Measurements from ENCODE around the gene ZBTB26.
"Not testable (repeated sequence)": the region's sequence is repeated elsewhere in the genome, so short reads cannot be mapped to it uniquely, and the experiment has no call there.

The ZBTB26 gene

GRCh38 chr9:122923947-122924346, 7.4 kb downstream of the ZBTB26 start:
- DNase-seq (ENCODE audit: low read depth in 2 of 2) = no peak

- DNase-seq (ENCODE audit: low read depth in 2 of 2) = no peak
Observed at GRCh38 chr9:122922713-122923112, 8.6 kb downstream of the ZBTB26 start.

- DNase-seq (ENCODE audit: low read depth in 2 of 2) = no peak
Observed at GRCh38 chr9:122918310-122918709, 13.0 kb downstream of the ZBTB26 start.

DNA sequence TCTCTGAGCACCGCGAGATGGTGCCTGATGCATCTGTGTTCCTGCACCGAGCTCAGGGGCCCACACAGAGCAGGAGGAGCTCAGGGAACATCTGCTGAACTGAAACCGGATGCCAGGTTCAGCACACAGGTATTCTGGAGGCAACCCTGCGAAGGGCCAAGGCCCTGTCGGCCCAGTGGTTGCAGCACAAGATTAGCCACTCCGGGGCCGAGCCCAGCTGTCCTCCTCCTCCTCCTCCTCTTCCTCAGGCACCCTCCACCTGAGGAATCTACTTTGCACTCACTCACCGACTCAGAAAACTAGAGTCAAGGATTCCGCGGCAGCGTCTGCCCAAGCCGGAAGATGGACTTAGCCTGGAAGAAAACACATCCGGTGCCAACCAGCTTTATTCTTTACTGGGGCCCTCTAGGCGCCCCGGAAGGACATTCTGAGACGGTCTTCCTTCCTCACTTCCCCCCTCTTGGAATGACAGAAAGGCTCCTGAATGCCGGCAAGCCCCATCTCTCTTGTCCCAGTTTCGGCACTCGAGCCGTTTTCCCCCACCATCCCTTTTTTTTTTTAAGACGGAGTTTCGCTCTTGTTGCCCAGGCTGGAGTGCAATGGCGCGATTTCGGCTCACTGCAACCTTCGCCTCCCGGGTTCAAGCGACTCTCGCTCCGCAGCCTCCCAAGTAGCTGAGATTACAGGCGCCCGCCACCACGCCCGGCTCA, 18.2 kb downstream of the ZBTB26 start, which contains the start of gene ZBTB6:
TSS of gene ZBTB6 (minus strand) at position 360 of the 710 bp plus-strand sequence. CDS start 1,251 bp downstream, outside the sequence.
- peak; percentile 51 to 53 for DNase-seq (ENCODE audit: low read depth in 2 of 2)

DNA sequence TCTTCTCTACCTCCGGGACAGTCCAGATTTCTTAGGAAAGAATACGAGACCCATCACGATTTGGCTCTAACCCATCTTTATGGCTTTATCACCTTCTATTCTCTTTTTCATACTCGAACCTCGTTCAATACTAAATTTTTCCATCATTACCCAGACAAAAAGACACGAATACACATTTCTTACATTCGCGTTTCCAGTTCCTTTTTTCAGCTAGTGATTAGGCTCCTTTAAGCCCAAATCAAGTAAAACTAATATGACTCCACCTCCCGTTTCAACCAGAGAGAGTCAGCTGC, 18.7 kb downstream of the ZBTB26 start:
- no peak for DNase-seq (ENCODE audit: low read depth in 2 of 2)

GRCh38 chr9:122906122-122906521, 25.2 kb downstream of the ZBTB26 start:
- DNase-seq (ENCODE audit: low read depth in 2 of 2) = not testable (repeated sequence)

- DNase-seq (ENCODE audit: low read depth in 2 of 2) = peak; percentile 100
Observed at GRCh38 chr9:122904823-122905710, 26.2 kb downstream of the ZBTB26 start, which contains the start of gene RC3H2. TSS of gene RC3H2 (minus strand) at chr9:122905359. CDS start at chr9:122897509, 7,850 bp downstream.

DNA sequence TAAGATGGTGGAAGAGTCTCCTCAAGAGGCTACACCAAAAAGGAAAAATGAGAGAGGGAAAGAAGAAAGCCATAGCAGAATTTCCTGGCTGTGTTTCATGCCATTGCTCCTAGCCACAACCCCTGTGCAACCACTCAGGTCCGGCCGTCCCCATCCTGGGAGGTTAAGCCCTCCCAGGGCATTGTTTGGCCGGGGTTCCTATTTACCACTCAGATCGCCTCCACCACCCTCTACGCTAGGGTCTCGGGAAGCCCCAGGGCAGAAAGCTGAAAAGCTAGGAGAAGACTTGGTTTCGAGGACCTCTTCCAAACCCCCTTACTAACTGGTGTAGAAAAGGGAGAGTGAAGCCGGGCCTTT, 26.9 kb downstream of the ZBTB26 start:
- no peak for DNase-seq (ENCODE audit: low read depth in 2 of 2)

- DNase-seq (ENCODE audit: low read depth in 2 of 2) = no peak
Observed at GRCh38 chr9:122900791-122901190, 30.5 kb downstream of the ZBTB26 start.

DNA sequence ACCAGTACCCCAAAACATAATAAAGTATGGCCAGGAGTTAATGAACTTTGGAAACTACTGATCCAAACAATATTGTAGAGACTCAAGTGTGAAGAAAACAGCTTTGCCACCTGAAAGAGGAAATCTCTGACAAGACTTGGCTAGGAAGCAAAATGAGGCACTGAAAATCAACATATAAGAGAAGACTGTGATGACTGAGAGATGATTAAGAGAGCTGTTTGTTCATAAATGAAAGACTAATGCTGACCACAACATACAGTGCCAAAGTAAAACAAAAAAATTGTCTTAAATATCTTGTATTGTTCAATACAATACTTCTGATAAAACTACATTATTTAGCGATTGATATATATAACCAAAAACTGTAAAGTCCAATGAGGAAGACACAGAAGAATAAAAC, 33.3 kb downstream of the ZBTB26 start:
- DNase-seq (ENCODE audit: low read depth in 2 of 2) = no peak

- no peak for DNase-seq (ENCODE audit: low read depth in 2 of 2)
Observed at GRCh38 chr9:122888480-122888879, 42.8 kb downstream of the ZBTB26 start.

- no peak for DNase-seq (ENCODE audit: low read depth in 2 of 2)
Observed at GRCh38 chr9:122883125-122883524, 48.2 kb downstream of the ZBTB26 start.

GRCh38 chr9:122879443-122879842, 51.9 kb downstream of the ZBTB26 start:
- DNase-seq (ENCODE audit: low read depth in 2 of 2) = no peak

- DNase-seq (ENCODE audit: low read depth in 2 of 2) = no peak
Observed at GRCh38 chr9:122875523-122875922, 55.8 kb downstream of the ZBTB26 start.

DNA sequence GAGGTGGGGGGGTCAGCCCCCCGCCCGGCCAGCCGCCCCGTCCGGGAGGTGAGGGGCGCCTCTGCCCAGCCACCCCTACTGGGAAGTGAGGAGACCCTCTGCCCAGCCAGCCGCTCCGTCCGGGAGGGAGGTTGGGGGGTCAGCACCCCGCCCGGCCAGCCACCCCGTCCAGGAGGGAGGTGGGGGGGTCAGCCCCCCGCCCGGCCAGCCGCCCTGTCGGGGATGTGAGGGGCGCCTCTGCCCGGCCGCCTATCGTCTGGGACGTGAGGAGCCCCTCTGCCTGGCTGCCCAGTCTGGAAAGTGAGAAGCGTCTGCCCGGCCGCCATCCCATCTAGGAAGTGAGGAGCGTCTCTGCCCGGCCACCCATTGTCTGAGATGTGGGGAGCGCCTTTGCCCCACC, 64.0 kb downstream of the ZBTB26 start:
- DNase-seq (ENCODE audit: low read depth in 2 of 2) = not testable (repeated sequence)

DNA sequence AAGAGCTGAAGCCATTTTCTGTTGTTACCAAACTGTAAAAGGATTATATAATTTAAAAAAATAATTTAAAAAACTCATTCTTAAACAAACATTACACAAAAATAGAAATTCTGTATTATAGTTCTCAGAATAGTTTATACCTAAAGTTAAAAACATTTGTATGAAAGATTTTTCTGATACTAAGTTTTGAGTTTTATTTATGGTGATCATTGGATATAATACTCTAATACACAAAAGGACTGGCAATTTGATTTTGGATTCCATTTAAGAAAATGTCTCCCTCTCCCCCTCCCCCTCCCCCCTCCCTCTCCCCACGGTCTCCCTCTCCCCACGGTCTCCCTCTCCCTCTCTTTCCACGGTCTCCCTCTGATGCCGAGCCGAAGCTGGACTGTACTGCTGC, 65.2 kb downstream of the ZBTB26 start:
- DNase-seq (ENCODE audit: low read depth in 2 of 2) = no peak
